ENCODE data around the gene LST1.
A peak's percentile ranks its signal among the peaks of the same experiment; 100 is the strongest.

The LST1 gene

DNA sequence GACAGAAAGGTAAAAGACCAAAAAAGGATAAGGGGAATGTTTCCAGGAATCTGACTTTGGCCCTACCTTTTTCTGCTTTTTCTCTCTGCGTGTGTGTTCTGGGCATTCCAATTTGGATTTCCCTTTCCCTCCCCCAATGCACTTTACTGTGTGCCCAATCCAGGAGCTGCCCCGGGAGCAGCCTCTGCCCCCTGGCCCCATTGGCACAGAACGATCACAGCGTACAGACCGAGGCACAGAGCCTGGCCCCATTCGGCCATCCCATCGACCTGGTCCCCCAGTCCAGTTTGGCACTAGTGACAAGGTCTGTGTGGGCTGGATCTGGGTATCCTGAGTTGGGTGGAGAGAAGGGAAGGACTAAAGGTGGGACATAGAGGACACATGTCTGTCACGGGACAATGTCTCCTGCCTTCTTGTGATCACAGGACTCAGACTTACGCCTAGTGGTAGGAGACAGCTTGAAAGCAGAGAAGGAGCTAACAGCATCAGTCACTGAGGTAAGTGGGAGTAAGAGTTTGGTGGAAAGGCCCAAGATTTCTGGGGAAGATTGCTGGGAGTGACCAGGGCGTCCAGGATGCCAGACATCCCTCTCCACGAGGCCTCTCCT lies 49.0 kb downstream of the LST1 start:
- H3K4me3 Mint-ChIP-seq, result no peak overlapping the region
- DNase-seq, result no peak
- no peaks in the 10 kb centered on the region for H3K9me3 Mint-ChIP-seq
- H3K27ac Mint-ChIP-seq, result peak overlapping the region; percentile 54 to 75
- peaks cover 41% of the 10 kb centered on the region for H3K4me1 Mint-ChIP-seq
- H3K27me3 Mint-ChIP-seq, result no peaks in the 10 kb centered on the region
- ATAC-seq, result no peak

DNA sequence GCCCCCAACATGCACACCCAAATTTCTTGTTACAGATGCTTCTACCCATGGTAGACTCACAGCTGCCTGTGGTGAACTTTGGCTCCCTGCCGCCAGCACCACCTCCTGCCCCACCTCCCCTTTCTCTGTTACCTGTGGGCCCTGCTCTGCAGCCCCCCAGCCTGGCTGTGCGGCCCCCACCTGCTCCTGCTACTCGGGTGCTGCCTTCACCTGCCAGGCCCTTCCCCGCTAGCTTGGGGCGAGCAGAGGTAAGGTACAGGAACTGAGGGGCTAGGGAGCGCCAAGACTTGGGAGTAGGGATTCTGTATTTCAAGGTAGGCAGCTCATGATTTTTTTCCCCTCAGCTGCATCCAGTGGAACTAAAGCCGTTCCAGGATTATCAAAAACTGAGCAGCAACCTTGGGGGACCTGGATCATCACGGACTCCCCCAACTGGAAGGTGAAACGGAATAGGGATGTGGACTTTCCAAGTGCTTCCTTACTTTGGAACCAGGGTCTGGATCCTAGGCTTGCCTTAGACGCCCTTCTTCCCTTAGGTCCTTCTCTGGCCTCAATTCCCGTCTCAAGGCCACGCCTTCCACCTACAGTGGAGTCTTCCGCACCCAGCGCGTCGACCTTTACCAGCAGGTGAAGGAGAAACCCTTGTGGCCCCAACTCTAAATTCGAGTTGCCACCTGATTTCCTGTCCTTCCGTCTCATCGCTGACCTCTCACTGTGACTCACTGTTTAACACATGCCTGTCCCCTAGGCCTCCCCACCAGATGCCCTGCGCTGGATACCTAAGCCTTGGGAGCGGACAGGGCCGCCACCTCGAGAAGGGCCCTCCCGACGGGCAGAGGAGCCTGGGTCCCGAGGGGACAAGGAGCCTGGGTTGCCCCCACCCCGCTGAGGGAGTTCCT lies 50.9 kb downstream of the LST1 start:
- H3K4me1 Mint-ChIP-seq, result peaks cover 37% of the 10 kb centered on the region
- H3K4me3 Mint-ChIP-seq, result peak overlapping the region in 1 of 2 donors; percentile 24
- no peaks in the 10 kb centered on the region for H3K27me3 Mint-ChIP-seq
- H3K27ac Mint-ChIP-seq, result peak overlapping the region in 1 of 2 donors; percentile 89
- no peak for DNase-seq
- H3K9me3 Mint-ChIP-seq, result no peaks in the 10 kb centered on the region
- no peak for ATAC-seq

Data from stimulated activated naive CD8-positive, alpha-beta T cell treated with anti-CD3 and anti-CD28 coated beads, Interleukin-15, amount 100 ng/mL, for 72 hours (primary cell).